GM21526 (cell line): ENCODE measurements around the gene CBY1.

Experiments used
- ATAC-seq: cut with Tn5 transposase; IDR thresholded peaks from one replicate; pipeline ENCODE4 v1.9.1; 2021; ENCODE audit warnings: moderate library complexity; ENCODE audit not compliant: unreplicated experiment, low FRiP score

CBY1 gene

GRCh38 chr22:38718414-38718813 is 62.0 kb downstream of the CBY1 start:
- ATAC-seq = no peak

GRCh38 chr22:38719196-38719595 is 62.8 kb downstream of the CBY1 start:
- no peak for ATAC-seq

GRCh38 chr22:38720350-38720749 is 63.9 kb downstream of the CBY1 start:
- ATAC-seq = no peak

- ATAC-seq = no peak
These were observed 65.1 kb downstream of the CBY1 start for GRCh38 chr22:38721551-38721950.
